ENCODE data around the gene SERINC1.

- no peak for TF ChIP-seq CTCF (conservative IDR thresholded peaks at IDR 0.05; ENCODE audit: low read depth, low read length)
- no peak for TF ChIP-seq EZH2 (IDR thresholded peaks at IDR 0.05; ENCODE audit: borderline replicate concordance, low read depth, low read length, poor library complexity, severe bottlenecking)
These were observed 19.0 kb upstream of the SERINC1 start for GRCh38 chr6:122490607-122491006.
